ENCODE results near the gene ADD2.

DNA sequence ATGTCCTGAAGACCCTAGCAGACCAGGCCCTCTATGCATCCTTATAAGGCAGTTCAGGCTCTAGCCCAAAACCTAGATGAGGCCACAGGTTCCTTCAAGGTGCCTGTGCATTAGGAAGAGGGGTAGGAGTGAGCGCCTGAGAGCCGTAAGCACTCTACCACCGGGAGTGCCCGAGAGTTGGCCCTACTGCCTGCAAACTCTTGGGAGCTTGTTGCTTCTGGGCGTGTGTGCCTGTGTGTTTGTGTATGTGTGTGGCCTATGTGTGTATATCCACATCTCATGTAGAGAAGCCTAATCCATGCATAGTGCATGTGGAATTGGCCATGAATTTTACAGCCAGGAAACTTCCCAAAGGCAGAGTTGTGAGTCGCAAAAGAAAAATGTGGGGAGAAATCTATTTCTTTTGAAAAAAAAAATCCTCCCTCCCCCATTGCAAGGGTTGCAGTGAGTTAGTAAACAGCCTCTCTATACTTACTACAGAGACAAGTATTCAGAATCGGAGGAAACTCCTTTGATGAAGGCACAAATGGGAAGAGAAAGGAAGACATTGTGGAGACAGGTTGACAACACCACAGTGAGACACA is 96.8 kb downstream of the ADD2 start:
- TF ChIP-seq, protein P1, sequence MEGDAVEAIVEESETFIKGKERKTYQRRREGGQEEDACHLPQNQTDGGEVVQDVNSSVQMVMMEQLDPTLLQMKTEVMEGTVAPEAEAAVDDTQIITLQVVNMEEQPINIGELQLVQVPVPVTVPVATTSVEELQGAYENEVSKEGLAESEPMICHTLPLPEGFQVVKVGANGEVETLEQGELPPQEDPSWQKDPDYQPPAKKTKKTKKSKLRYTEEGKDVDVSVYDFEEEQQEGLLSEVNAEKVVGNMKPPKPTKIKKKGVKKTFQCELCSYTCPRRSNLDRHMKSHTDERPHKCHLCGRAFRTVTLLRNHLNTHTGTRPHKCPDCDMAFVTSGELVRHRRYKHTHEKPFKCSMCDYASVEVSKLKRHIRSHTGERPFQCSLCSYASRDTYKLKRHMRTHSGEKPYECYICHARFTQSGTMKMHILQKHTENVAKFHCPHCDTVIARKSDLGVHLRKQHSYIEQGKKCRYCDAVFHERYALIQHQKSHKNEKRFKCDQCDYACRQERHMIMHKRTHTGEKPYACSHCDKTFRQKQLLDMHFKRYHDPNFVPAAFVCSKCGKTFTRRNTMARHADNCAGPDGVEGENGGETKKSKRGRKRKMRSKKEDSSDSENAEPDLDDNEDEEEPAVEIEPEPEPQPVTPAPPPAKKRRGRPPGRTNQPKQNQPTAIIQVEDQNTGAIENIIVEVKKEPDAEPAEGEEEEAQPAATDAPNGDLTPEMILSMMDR (IDR thresholded peaks at IDR 0.05) = no peak
- TF ChIP-seq POLR2A (IDR thresholded peaks at IDR 0.05) = no peak
